ENCODE measurements around the gene NUBP1. TPM values are rescaled to one million over a fixed set of nuclear protein-coding genes. Genes with fewer than 3 reads are reported as not detected.
A peak's percentile ranks its signal among the peaks of the same experiment; 100 is the strongest.

NUBP1 gene
- total RNA-seq, 2 donors from 2014 or later = 37.5 to 45.9 TPM

DNA sequence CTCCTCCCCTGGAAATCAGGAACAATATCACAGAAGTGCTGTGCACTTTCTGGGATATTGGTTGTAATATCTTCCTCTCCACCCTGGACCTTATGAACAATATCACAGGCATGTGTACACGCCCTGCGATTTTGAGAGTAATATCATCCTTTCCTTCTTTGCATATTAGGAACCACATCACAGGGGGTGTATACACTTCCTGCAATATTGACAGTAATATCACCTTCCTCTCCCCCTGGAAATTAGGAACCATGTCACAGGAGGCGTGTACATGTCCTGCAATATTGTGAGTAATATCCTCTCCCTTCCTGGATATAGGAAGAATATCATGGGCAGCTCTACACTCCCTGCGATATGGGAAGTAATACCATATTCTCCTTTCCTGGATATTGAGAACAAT, 34.7 kb upstream of the NUBP1 start:
- no peak overlapping the region for H3K4me3 ChIP-seq
- H3K4me1 ChIP-seq = no peaks in the 10 kb centered on the region
- no peaks in the 10 kb centered on the region for H3K36me3 ChIP-seq
- no peak for TF ChIP-seq CTCF (IDR thresholded peaks at IDR 0.05)
- H3K27me3 ChIP-seq = no peaks in the 10 kb centered on the region
- H3K9me3 ChIP-seq = no peaks in the 10 kb centered on the region
- H3K27ac ChIP-seq = no peak overlapping the region
- DNase-seq (ENCODE audit: low spot score) = no peak

- DNase-seq (ENCODE audit: low spot score) = no peak
- TF ChIP-seq CTCF (IDR thresholded peaks at IDR 0.05) = no peak
- Histone ChIP-seq H3K27ac (no peak overlapping the region), H3K9me3 (no peaks in the 10 kb centered on the region), H3K4me1 (no peaks in the 10 kb centered on the region), H3K36me3 (no peaks in the 10 kb centered on the region), H3K27me3 (no peaks in the 10 kb centered on the region), H3K4me3 (no peak overlapping the region)
Observed at GRCh38 chr16:10728003-10728887, 15.4 kb upstream of the NUBP1 start.

- no peak overlapping the region for H3K4me3 ChIP-seq
- DNase-seq (ENCODE audit: low spot score) = no peak
- H3K4me1 ChIP-seq = no peaks in the 10 kb centered on the region
- H3K27me3 ChIP-seq = no peaks in the 10 kb centered on the region
- no peaks in the 10 kb centered on the region for H3K9me3 ChIP-seq
- H3K36me3 ChIP-seq = no peaks in the 10 kb centered on the region
- no peak for TF ChIP-seq CTCF (IDR thresholded peaks at IDR 0.05)
- H3K27ac ChIP-seq = no peak overlapping the region
Observed at GRCh38 chr16:10729104-10730048, 14.3 kb upstream of the NUBP1 start.

- no peaks in the 10 kb centered on the region for H3K9me3 ChIP-seq
- no peaks in the 10 kb centered on the region for H3K4me1 ChIP-seq
- no peak for TF ChIP-seq CTCF (IDR thresholded peaks at IDR 0.05)
- no peaks in the 10 kb centered on the region for H3K27me3 ChIP-seq
- no peaks in the 10 kb centered on the region for H3K36me3 ChIP-seq
- no peak overlapping the region for H3K4me3 ChIP-seq
- no peak for DNase-seq (ENCODE audit: low spot score)
- no peak overlapping the region for H3K27ac ChIP-seq
Observed at GRCh38 chr16:10731790-10732189, 11.9 kb upstream of the NUBP1 start.

DNA sequence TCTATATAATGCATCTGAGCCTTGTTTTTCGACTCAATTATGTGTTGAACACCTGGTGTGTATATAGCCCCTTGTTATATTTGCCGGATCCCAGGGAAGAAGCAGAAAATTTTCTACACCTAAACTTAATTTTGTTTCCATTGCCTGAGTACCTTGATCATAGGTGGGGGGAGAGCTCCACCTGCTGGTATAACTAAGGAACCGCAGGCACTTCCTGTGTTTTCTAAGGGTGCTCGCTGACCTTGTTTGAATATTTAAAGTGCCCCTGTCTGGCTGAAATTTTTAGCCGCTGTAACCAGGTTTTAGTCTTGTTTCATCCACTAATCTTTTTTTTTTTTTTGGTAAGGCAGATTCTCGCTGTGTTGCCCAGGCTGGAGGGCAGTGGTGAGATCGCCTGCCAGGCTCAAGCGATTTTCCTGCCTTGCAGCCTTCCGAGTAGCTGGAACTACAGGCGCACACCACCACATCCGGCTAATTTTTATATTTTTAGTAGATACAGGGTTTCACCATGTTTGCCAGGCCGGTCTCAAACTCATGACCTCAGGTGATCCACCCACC, 6.5 kb upstream of the NUBP1 start:
- H3K4me1 ChIP-seq = peaks cover 0 to 20% of the 10 kb centered on the region in 2 donors
- H3K27ac ChIP-seq = peak overlapping the region; percentile 73 to 86
- peak; percentile 92 to 93 for TF ChIP-seq CTCF (IDR thresholded peaks at IDR 0.05)
- no peaks in the 10 kb centered on the region for H3K36me3 ChIP-seq
- DNase-seq (ENCODE audit: low spot score) = peak; percentile 77
- no peaks in the 10 kb centered on the region for H3K27me3 ChIP-seq
- H3K4me3 ChIP-seq = no peak overlapping the region
- no peaks in the 10 kb centered on the region for H3K9me3 ChIP-seq
